HCT116 (cell line): ENCODE measurements around the gene ACER2.

Experiments used
- CTCF ChIP-seq, 3 experiments: fragments of 200-600 bp in 1 of 3; sonication (generic) in 1 of 3; IDR thresholded peaks in 2 of 3; conservative IDR thresholded peaks in 1 of 3; 2 replicates each; pipeline ENCODE4 v1.5.1; 2012 to 2017; ENCODE audit warnings: low read depth in 2 of 3, low read length in 2 of 3, antibody characterized with exemption in 1 of 3, borderline replicate concordance in 1 of 3, control low read depth in 1 of 3, mild to moderate bottlenecking in 1 of 3, mixed read lengths in 1 of 3, mixed run types in 1 of 3, moderate library complexity in 1 of 3; ENCODE audit not compliant: insufficient read depth in 1 of 3
- SP1 ChIP-seq: IDR thresholded peaks from 2 replicates; pipeline ENCODE4 v1.6.1; 2012; ENCODE audit warnings: low read depth

GRCh38 chr9:19375538-19375937 is 33.3 kb upstream of the ACER2 start:
- no peak for TF ChIP-seq SP1
- no peak for TF ChIP-seq CTCF (IDR thresholded peaks at IDR 0.05 in 2 of 3, conservative IDR thresholded peaks at IDR 0.05 in 1 of 3; ENCODE audit: borderline replicate concordance in 1 of 3, insufficient read depth in 1 of 3, low read depth in 2 of 3, low read length in 2 of 3)
